Endothelial cell of umbilical vein (primary cell): Measurements from ENCODE around the gene CFL2. TPM values are rescaled to one million over a fixed set of nuclear protein-coding genes. Genes with fewer than 3 reads are reported as not detected.

Experiments
- BruUV-seq: library from RNA; stranded (reverse); fragments of 400-500 nt; replicated peaks from 2 replicates; lab custom pipeline; 2021; lab: Mats Ljungman, UMichigan
- CTCF ChIA-PET: fragments of 300-600, 350-600 bp; sonication (Branson Sonifier 250); formaldehyde crosslinking; loops from one replicate; lab custom pipeline; 2021; ENCODE audit warnings: antibody characterized with exemption, inconsistent platforms; lab: Charles Lee
- POLR2A ChIA-PET: fragments of 300-600, 350-600 bp; sonication (Branson Sonifier 250); formaldehyde crosslinking; loops from one replicate; lab custom pipeline; 2021; ENCODE audit warnings: antibody characterized with exemption, inconsistent platforms; lab: Charles Lee
- DNase-seq: peaks from one replicate; pipeline ENCODE4 v3.0.0-alpha.2; 2011; ENCODE audit warnings: low read depth, low spot score
- FAIRE-seq: peaks from 2 replicates; lab custom pipeline; 2011; peaks lifted over from hg19 to GRCh38; lab: Jason Lieb, UNC
- H2AFZ ChIP-seq: 2 replicates; pipeline ENCODE4 v1.6.0; 2012; ENCODE audit warnings: low read depth, low read length, control low read depth, inconsistent platforms
- H3K27ac ChIP-seq: 2 replicates; pipeline ENCODE4 v1.5.1; 2011; ENCODE audit warnings: low read depth, mild to moderate bottlenecking, control low read depth, low read length, moderate library complexity; ENCODE audit not compliant: insufficient read depth
- H3K27me3 ChIP-seq, 2 experiments: 2 replicates each; pipeline versions ENCODE4 v1.6.0 to v1.6.1; 2011; ENCODE audit warnings: low read length in 2 of 2, mixed read lengths in 1 of 2; ENCODE audit not compliant: control insufficient read depth in 2 of 2, insufficient read depth in 2 of 2
- H3K36me3 ChIP-seq, 2 experiments: 2 replicates in 1 of 2; 3 replicates in 1 of 2; pipeline ENCODE4 v1.5.1; 2011; ENCODE audit warnings: low read length in 2 of 2, mild to moderate bottlenecking in 1 of 2, moderate library complexity in 1 of 2; ENCODE audit not compliant: control insufficient read depth in 2 of 2, insufficient read depth in 2 of 2; ENCODE audit errors: extremely low read depth in 1 of 2
- H3K4me1 ChIP-seq: 3 replicates; pipeline ENCODE4 v1.5.1; 2011; ENCODE audit warnings: mild to moderate bottlenecking, low read length; ENCODE audit not compliant: control insufficient read depth, insufficient read depth; ENCODE audit errors: extremely low read depth
- H3K4me2 ChIP-seq: 2 replicates; pipeline ENCODE4 v1.6.1; 2011; ENCODE audit warnings: low read length, control low read depth, mixed read lengths; ENCODE audit not compliant: insufficient read depth
- H3K4me3 ChIP-seq, 3 experiments: fragments of 200-600 bp in 1 of 3; sonication (generic), shearing (Covaris generic) in 1 of 3; replicated peaks in 1 of 3; 2 replicates each; pipeline ENCODE4 v1.5.1; 2011 to 2016; ENCODE audit warnings: control low read depth in 3 of 3, low read length in 3 of 3, mild to moderate bottlenecking in 2 of 3, inconsistent platforms in 1 of 3, low read depth in 1 of 3, moderate library complexity in 1 of 3; ENCODE audit not compliant: insufficient read depth in 1 of 3
- H3K79me2 ChIP-seq: 2 replicates; pipeline ENCODE4 v1.6.0; 2012; ENCODE audit warnings: low read length, inconsistent platforms; ENCODE audit not compliant: control insufficient read depth, insufficient read depth
- H3K9ac ChIP-seq: replicated peaks from 2 replicates; pipeline ENCODE3; 2011; ENCODE audit warnings: low read length, control low read depth; ENCODE audit not compliant: insufficient read depth; ENCODE audit errors: extremely low read depth
- H3K9me1 ChIP-seq: replicated peaks from 3 replicates; pipeline ENCODE4 v1.6.0; 2011; ENCODE audit warnings: mild to moderate bottlenecking, low read length; ENCODE audit not compliant: control insufficient read depth, insufficient read depth; ENCODE audit errors: extremely low read depth
- H3K9me3 ChIP-seq: replicated peaks from 2 replicates; pipeline ENCODE4 v1.5.1; 2012; ENCODE audit warnings: low read length, inconsistent platforms; ENCODE audit not compliant: control insufficient read depth, insufficient read depth
- H4K20me1 ChIP-seq: replicated peaks from 2 replicates; pipeline ENCODE3; 2011; ENCODE audit warnings: mild to moderate bottlenecking, low read length; ENCODE audit not compliant: control insufficient read depth, insufficient read depth; ENCODE audit errors: extremely low read depth
- CTCF ChIP-seq, 2 donors: IDR thresholded peaks; 1 replicate in 1 of 2; 2 replicates in 1 of 2; pipeline ENCODE4 v1.5.1; 2011; ENCODE audit warnings: low read length in 2 of 2, mild to moderate bottlenecking in 2 of 2, moderate library complexity in 2 of 2, control low read depth in 1 of 2, inconsistent platforms in 1 of 2, low read depth in 1 of 2; ENCODE audit not compliant: insufficient read depth in 1 of 2; ENCODE audit errors: extremely low read depth in 1 of 2
- EZH2 ChIP-seq: IDR thresholded peaks from 2 replicates; pipeline ENCODE4 v1.6.1; 2012; ENCODE audit warnings: borderline replicate concordance, low read depth, mild to moderate bottlenecking, moderate library complexity, low read length, inconsistent platforms; ENCODE audit not compliant: severe bottlenecking
- FOS ChIP-seq: IDR thresholded peaks from 2 replicates; pipeline ENCODE4 v1.6.1; 2011; ENCODE audit warnings: mild to moderate bottlenecking, low read length, moderate library complexity, borderline replicate concordance; ENCODE audit not compliant: insufficient read depth
- GATA2 ChIP-seq: IDR thresholded peaks from 2 replicates; pipeline ENCODE4 v1.7.0; 2011; ENCODE audit warnings: low read depth, mild to moderate bottlenecking, moderate library complexity, mixed read lengths, low read length; ENCODE audit not compliant: insufficient read length, insufficient read depth
- JUN ChIP-seq: IDR thresholded peaks from 2 replicates; pipeline ENCODE4 v1.6.1; 2011; ENCODE audit warnings: borderline replicate concordance, low read depth; ENCODE audit not compliant: insufficient read length, insufficient read depth
- MAX ChIP-seq: IDR thresholded peaks from 2 replicates; pipeline ENCODE4 v1.6.1; 2011; ENCODE audit not compliant: insufficient read depth, insufficient read length
- MYC ChIP-seq: IDR thresholded peaks from one replicate; pipeline ENCODE4 v1.6.1; 2011; ENCODE audit warnings: mild to moderate bottlenecking, low read depth, low read length
- POLR2A ChIP-seq: IDR thresholded peaks from 2 replicates; pipeline ENCODE4 v1.6.1; 2012; ENCODE audit warnings: low read depth, mild to moderate bottlenecking, control low read depth, low read length
- POLR2AphosphoS5 ChIP-seq: IDR thresholded peaks from 2 replicates; pipeline ENCODE4 v1.6.1; 2012; ENCODE audit warnings: low read depth, mild to moderate bottlenecking, control low read depth, low read length, moderate library complexity; ENCODE audit not compliant: insufficient read depth
- dilution Hi-C: fragments of 300-500 bp; cut with MboI; formaldehyde crosslinking; loops from one replicate; pipeline ENCODE4 v1.15.0; 2019; ENCODE audit warnings: low sequenced_read_pairs; ENCODE audit not compliant: extremely low pct_ligation_motif_present
- intact Hi-C: fragments of 100-400 bp; cut with micrococcal nuclease; formaldehyde crosslinking; loops from one replicate; pipeline ENCODE4 v1.10.0; 2022
- polyA plus RNA-seq, 4 experiments: library from polyadenylated mRNA; depleted of rRNA in 3 of 4; stranded (reverse) in 3 of 4; unstranded in 1 of 4; fragments of >200 nt; gene quantifications; 2 replicates each; pipeline versions ENCODE4 v1.2.1 to v1.2.3, GENCODE V29; 2011 to 2012; ENCODE audit warnings: missing spikeins in 1 of 4
- total RNA-seq: library from RNA; stranded (reverse); gene quantifications from 2 replicates; pipeline ENCODE4 v1.2.3, GENCODE V29; 2021

Gene CFL2
- total and polyA plus RNA-seq, 2 donors (not counting 3 experiments of a cell fraction or from before 2014, with no cell fraction given) = 42.8 to 98.1 TPM

GRCh38 chr14:34749408-34749807 is 35.0 kb upstream of the CFL2 start:
- FAIRE-seq (no peak), DNase-seq (no peak)
- ChIA-PET CTCF (interaction anchor here (0.8 to 2.6 kb wide), 4 partner anchors 19 to 76 kb away, joined by 3 to 11 read pairs (median 4); no protein-coding TSS in a partner anchor), POLR2A (interaction anchor here (1.2 kb wide), 1 partner anchor 11 kb away, joined by 6 read pairs; no protein-coding TSS in a partner anchor)
- Histone ChIP-seq H3K4me1 (no peaks in the 10 kb centered on the region), H3K36me3 (peaks cover 0 to 10% of the 10 kb centered on the region in 2 experiments), H3K79me2 (no peaks in the 10 kb centered on the region), H2AFZ (no peak overlapping the region), H4K20me1 (no peaks in the 10 kb centered on the region), H3K9ac (no peak overlapping the region), H3K9me1 (no peaks in the 10 kb centered on the region), H3K27me3 (no peaks in the 10 kb centered on the region), H3K27ac (no peak overlapping the region), H3K4me2 (no peak overlapping the region), H3K4me3 (no peak overlapping the region), H3K9me3 (no peaks in the 10 kb centered on the region)
- intact Hi-C loops (no loop called here), dilution Hi-C loops (no loop called here)
- BruUV-seq = no TSS peak
- TF ChIP-seq POLR2A (no peak), POLR2AphosphoS5 (no peak), MYC (no peak), CTCF (IDR thresholded peaks at IDR 0.05; ENCODE audit: extremely low read depth in 1 of 2, insufficient read depth in 1 of 2, low read depth in 1 of 2, low read length in 2 of 2) (no peak), FOS (no peak), MAX (no peak), GATA2 (no peak), JUN (no peak), EZH2 (no peak)
